ENCODE results near the gene HOXA4.

HOXA4 gene

GRCh38 chr7:27131390-27131819 is 848 bp upstream of the HOXA4 start:
- DNase-seq = no peak

- DNase-seq = no peak
Observed at GRCh38 chr7:27129729-27130539, 623 bp downstream of the HOXA4 start.

GRCh38 chr7:27128776-27129728 is 1.5 kb downstream of the HOXA4 start:
- no peak for DNase-seq

GRCh38 chr7:27128034-27128433 is 2.5 kb downstream of the HOXA4 start:
- no peak for DNase-seq

GRCh38 chr7:27126596-27127327 is 3.8 kb downstream of the HOXA4 start:
- DNase-seq = no peak

GRCh38 chr7:27125986-27126394 is 4.6 kb downstream of the HOXA4 start:
- no peak for DNase-seq

GRCh38 chr7:27124902-27125689 is 5.5 kb downstream of the HOXA4 start:
- no peak for DNase-seq

GRCh38 chr7:27124096-27124901 is 6.3 kb downstream of the HOXA4 start:
- DNase-seq = no peak

- DNase-seq = no peak
Observed at GRCh38 chr7:27123477-27124053, 7.0 kb downstream of the HOXA4 start.

GRCh38 chr7:27123007-27123476 is 7.5 kb downstream of the HOXA4 start:
- DNase-seq = no peak

GRCh38 chr7:27122077-27122910 is 8.3 kb downstream of the HOXA4 start:
- no peak for DNase-seq

- DNase-seq = no peak
Observed at GRCh38 chr7:27121684-27122076, 8.9 kb downstream of the HOXA4 start.

GRCh38 chr7:27119412-27119911 is 11.1 kb downstream of the HOXA4 start:
- no peak for DNase-seq

- no peak for DNase-seq
Observed at GRCh38 chr7:27118580-27118979, 12.0 kb downstream of the HOXA4 start.

GRCh38 chr7:27117887-27118491 is 12.6 kb downstream of the HOXA4 start:
- DNase-seq = no peak

GRCh38 chr7:27116962-27117886 is 13.3 kb downstream of the HOXA4 start:
- DNase-seq = no peak

GRCh38 chr7:27116031-27116961 is 14.3 kb downstream of the HOXA4 start:
- DNase-seq = no peak

All from hematopoietic multipotent progenitor cell treated with erythropoietin and hydrocortisone succinate and interleukin-3 and kit ligand, for 8 days (in vitro differentiated cells).